ENCODE measurements around the gene BPIFB1. TPM values are rescaled to one million over a fixed set of nuclear protein-coding genes. Genes with fewer than 3 reads are reported as not detected.

BPIFB1 gene
- total and polyA plus RNA-seq, 2 donors (not counting 3 experiments of a cell fraction or from before 2014, with no cell fraction given) = not detected

GRCh38 chr20:33299111-33299603 lies 16.1 kb downstream of the BPIFB1 start:
- H3K79me2 ChIP-seq (ENCODE audit: control insufficient read depth, insufficient read depth, low read length) = no peaks in the 10 kb centered on the region
- H3K36me3 ChIP-seq (ENCODE audit: control insufficient read depth in 2 of 2, extremely low read depth in 1 of 2, insufficient read depth in 2 of 2, low read length in 2 of 2) = no peaks in the 10 kb centered on the region
- DNase-seq (ENCODE audit: low read depth, low spot score) (peak; percentile 54), FAIRE-seq (peak; percentile 67)
- no peaks in the 10 kb centered on the region for H3K9me3 ChIP-seq (replicated peaks; ENCODE audit: control insufficient read depth, insufficient read depth, low read length)
- no peaks in the 10 kb centered on the region for H3K4me1 ChIP-seq (ENCODE audit: control insufficient read depth, extremely low read depth, insufficient read depth, low read length)
- ChIA-PET POLR2A (no interaction called here), CTCF (interaction anchor here (2.6 to 3.4 kb wide), 2 partner anchors 37 to 397 kb away, joined by 16 to 18 read pairs; no protein-coding TSS in a partner anchor)
- peak overlapping the region; percentile 62 for H2AFZ ChIP-seq (ENCODE audit: low read depth, low read length)
- intact Hi-C loops (cut with micrococcal nuclease) (loop anchor here (1.0 to 2.0 kb wide), 3 partner anchors 66 to 509 kb away; no protein-coding TSS in a partner anchor), dilution Hi-C loops (cut with MboI; ENCODE audit: extremely low pct_ligation_motif_present, low sequenced_read_pairs) (no loop called here)
- peaks cover 0 to 4% of the 10 kb centered on the region in 2 experiments for H3K27me3 ChIP-seq (ENCODE audit: control insufficient read depth in 2 of 2, insufficient read depth in 2 of 2, low read length in 2 of 2)
- BruUV-seq (replicated peaks) = no TSS peak
- H3K27ac ChIP-seq (ENCODE audit: insufficient read depth, low read depth, low read length) = no peak overlapping the region
- H3K4me2 ChIP-seq (ENCODE audit: insufficient read depth, low read length) = no peak overlapping the region
- H4K20me1 ChIP-seq (replicated peaks; ENCODE audit: control insufficient read depth, extremely low read depth, insufficient read depth, low read length) = no peaks in the 10 kb centered on the region
- no peak for TF ChIP-seq GATA2 (IDR thresholded peaks at IDR 0.05; ENCODE audit: insufficient read depth, insufficient read length, low read depth, low read length)
- peak; percentile 93 to 97 for TF ChIP-seq CTCF (IDR thresholded peaks at IDR 0.05; ENCODE audit: extremely low read depth in 1 of 2, insufficient read depth in 1 of 2, low read depth in 1 of 2, low read length in 2 of 2)
- no peak overlapping the region for H3K9ac ChIP-seq (replicated peaks; ENCODE audit: extremely low read depth, insufficient read depth, low read length)
- no peaks in the 10 kb centered on the region for H3K9me1 ChIP-seq (replicated peaks; ENCODE audit: control insufficient read depth, extremely low read depth, insufficient read depth, low read length)
- no peak overlapping the region for H3K4me3 ChIP-seq (replicated peaks in 1 of 3; ENCODE audit: insufficient read depth in 1 of 3, low read depth in 1 of 3, low read length in 3 of 3)

- H3K79me2 ChIP-seq (ENCODE audit: control insufficient read depth, insufficient read depth, low read length) = no peaks in the 10 kb centered on the region
- no peaks in the 10 kb centered on the region for H3K9me3 ChIP-seq (replicated peaks; ENCODE audit: control insufficient read depth, insufficient read depth, low read length)
- BruUV-seq (replicated peaks) = no TSS peak
- CTCF ChIA-PET = interaction anchor here (0.8 to 3.4 kb wide), 6 partner anchors 9 to 399 kb away, joined by 3 to 18 read pairs (median 4); no protein-coding TSS in a partner anchor
- no peaks in the 10 kb centered on the region for H4K20me1 ChIP-seq (replicated peaks; ENCODE audit: control insufficient read depth, extremely low read depth, insufficient read depth, low read length)
- H2AFZ ChIP-seq (ENCODE audit: low read depth, low read length) = no peak overlapping the region
- POLR2A ChIA-PET = no interaction called here
- H3K4me3 ChIP-seq (replicated peaks in 1 of 3; ENCODE audit: insufficient read depth in 1 of 3, low read depth in 1 of 3, low read length in 3 of 3) = no peak overlapping the region
- no peaks in the 10 kb centered on the region for H3K36me3 ChIP-seq (ENCODE audit: control insufficient read depth in 2 of 2, extremely low read depth in 1 of 2, insufficient read depth in 2 of 2, low read length in 2 of 2)
- TF ChIP-seq MAX (IDR thresholded peaks at IDR 0.05; ENCODE audit: insufficient read depth, insufficient read length) (no peak), POLR2A (IDR thresholded peaks at IDR 0.05; ENCODE audit: low read depth, low read length) (no peak), CTCF (IDR thresholded peaks at IDR 0.05; ENCODE audit: extremely low read depth in 1 of 2, insufficient read depth in 1 of 2, low read depth in 1 of 2, low read length in 2 of 2) (no peak), POLR2AphosphoS5 (IDR thresholded peaks at IDR 0.05; ENCODE audit: insufficient read depth, low read depth, low read length) (no peak), MYC (IDR thresholded peaks at IDR 0.05; ENCODE audit: low read depth, low read length) (no peak), JUN (IDR thresholded peaks at IDR 0.05; ENCODE audit: borderline replicate concordance, insufficient read depth, insufficient read length, low read depth) (no peak), GATA2 (IDR thresholded peaks at IDR 0.05; ENCODE audit: insufficient read depth, insufficient read length, low read depth, low read length) (no peak), EZH2 (IDR thresholded peaks at IDR 0.05; ENCODE audit: borderline replicate concordance, low read depth, low read length, severe bottlenecking) (no peak), FOS (IDR thresholded peaks at IDR 0.05; ENCODE audit: borderline replicate concordance, insufficient read depth, low read length) (no peak)
- H3K9ac ChIP-seq (replicated peaks; ENCODE audit: extremely low read depth, insufficient read depth, low read length) = no peak overlapping the region
- no peak overlapping the region for H3K27ac ChIP-seq (ENCODE audit: insufficient read depth, low read depth, low read length)
- no peaks in the 10 kb centered on the region for H3K4me1 ChIP-seq (ENCODE audit: control insufficient read depth, extremely low read depth, insufficient read depth, low read length)
- H3K27me3 ChIP-seq (ENCODE audit: control insufficient read depth in 2 of 2, insufficient read depth in 2 of 2, low read length in 2 of 2) = peaks cover 0 to 4% of the 10 kb centered on the region in 2 experiments
- DNase-seq (ENCODE audit: low read depth, low spot score) (no peak), FAIRE-seq (no peak)
- dilution Hi-C loops (cut with MboI; ENCODE audit: extremely low pct_ligation_motif_present, low sequenced_read_pairs) (no loop called here), intact Hi-C loops (cut with micrococcal nuclease) (no loop called here)
- no peak overlapping the region for H3K4me2 ChIP-seq (ENCODE audit: insufficient read depth, low read length)
- H3K9me1 ChIP-seq (replicated peaks; ENCODE audit: control insufficient read depth, extremely low read depth, insufficient read depth, low read length) = no peaks in the 10 kb centered on the region
Measured at GRCh38 chr20:33301192-33301930, 18.3 kb downstream of the BPIFB1 start.
